IPS-15b (cell line): ENCODE results near the gene MRGPRE.

Experiments
- H3K27me3 ChIP-seq: one replicate; pipeline ENCODE4 v1.6.1; 2013; ENCODE audit warnings: low read length; ENCODE audit not compliant: control insufficient read depth, insufficient read depth
- H3K36me3 ChIP-seq: one replicate; pipeline ENCODE4 v1.6.1; 2013; ENCODE audit warnings: low read length; ENCODE audit not compliant: control insufficient read depth, insufficient read depth
- H3K4me1 ChIP-seq: one replicate; pipeline ENCODE4 v1.6.1; 2013; ENCODE audit warnings: mild to moderate bottlenecking, low read length; ENCODE audit not compliant: control insufficient read depth, insufficient read depth
- H3K4me3 ChIP-seq: one replicate; pipeline ENCODE4 v1.5.1; 2013; ENCODE audit warnings: low read depth, low read length
- H3K9ac ChIP-seq: one replicate; pipeline ENCODE4 v1.6.1; 2013; ENCODE audit warnings: low read depth, mild to moderate bottlenecking, low read length
- H3K9me3 ChIP-seq: one replicate; pipeline ENCODE4 v1.6.1; 2013; ENCODE audit warnings: mild to moderate bottlenecking, low read length; ENCODE audit not compliant: control insufficient read depth, insufficient read depth

The MRGPRE gene

GRCh38 chr11:3218483-3219280 lies 13.5 kb downstream of the MRGPRE start, which contains the start of gene MRGPRG:
TSS of gene MRGPRG (minus strand) at chr11:3218813. CDS start at chr11:3218813, 0 bp downstream.
- no peaks in the 10 kb centered on the region for H3K4me1 ChIP-seq
- no peak within 1 kb of the TSS for H3K4me3 ChIP-seq
- H3K36me3 ChIP-seq, result no peaks in the 10 kb centered on the region
- H3K9ac ChIP-seq, result no peak within 1 kb of the TSS
- no peaks in the 10 kb centered on the region for H3K9me3 ChIP-seq
- peaks cover 3% of the 10 kb centered on the region for H3K27me3 ChIP-seq

DNA sequence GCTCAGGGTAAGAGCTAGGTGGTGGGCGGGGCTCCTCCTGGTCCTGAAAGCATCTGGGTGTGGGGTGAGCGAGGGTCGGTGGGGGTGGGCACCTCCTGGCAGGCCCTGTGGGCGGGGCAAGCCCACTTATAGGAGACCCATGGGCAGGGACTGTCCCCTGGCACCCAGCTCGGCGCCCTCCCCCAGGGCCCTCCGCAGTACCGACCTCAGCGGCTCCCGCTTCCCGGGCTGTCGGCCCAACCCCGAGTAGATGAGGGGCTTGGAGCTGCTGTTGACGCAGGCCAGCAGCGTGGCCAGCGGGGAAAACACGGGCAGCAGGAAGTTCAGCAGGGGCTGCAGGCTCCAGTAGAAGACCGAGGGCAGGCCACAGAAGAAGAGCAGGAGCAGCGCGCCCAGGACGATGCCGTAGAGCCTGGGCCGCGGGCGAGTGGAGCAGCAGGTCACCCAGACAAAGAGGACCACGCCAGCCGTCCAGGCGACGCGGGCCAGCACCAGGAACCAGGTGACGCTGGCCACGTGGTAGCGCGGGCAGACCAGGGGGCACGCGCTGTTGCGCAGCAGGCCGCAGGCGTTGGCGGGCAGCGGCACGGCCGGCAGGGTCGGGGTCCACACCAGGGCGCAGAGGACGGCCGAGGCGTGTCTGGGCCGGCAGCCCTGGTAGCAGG lies 14.3 kb downstream of the MRGPRE start:
- H3K9ac ChIP-seq, result no peak overlapping the region
- no peak overlapping the region for H3K4me3 ChIP-seq
- H3K27me3 ChIP-seq, result peaks cover 3% of the 10 kb centered on the region
- H3K4me1 ChIP-seq, result no peaks in the 10 kb centered on the region
- H3K9me3 ChIP-seq, result no peaks in the 10 kb centered on the region
- H3K36me3 ChIP-seq, result no peaks in the 10 kb centered on the region

GRCh38 chr11:3216027-3216525 lies 16.1 kb downstream of the MRGPRE start:
- H3K36me3 ChIP-seq, result no peaks in the 10 kb centered on the region
- H3K4me3 ChIP-seq, result no peak overlapping the region
- peaks cover 3% of the 10 kb centered on the region for H3K27me3 ChIP-seq
- no peaks in the 10 kb centered on the region for H3K9me3 ChIP-seq
- no peak overlapping the region for H3K9ac ChIP-seq
- H3K4me1 ChIP-seq, result no peaks in the 10 kb centered on the region

DNA sequence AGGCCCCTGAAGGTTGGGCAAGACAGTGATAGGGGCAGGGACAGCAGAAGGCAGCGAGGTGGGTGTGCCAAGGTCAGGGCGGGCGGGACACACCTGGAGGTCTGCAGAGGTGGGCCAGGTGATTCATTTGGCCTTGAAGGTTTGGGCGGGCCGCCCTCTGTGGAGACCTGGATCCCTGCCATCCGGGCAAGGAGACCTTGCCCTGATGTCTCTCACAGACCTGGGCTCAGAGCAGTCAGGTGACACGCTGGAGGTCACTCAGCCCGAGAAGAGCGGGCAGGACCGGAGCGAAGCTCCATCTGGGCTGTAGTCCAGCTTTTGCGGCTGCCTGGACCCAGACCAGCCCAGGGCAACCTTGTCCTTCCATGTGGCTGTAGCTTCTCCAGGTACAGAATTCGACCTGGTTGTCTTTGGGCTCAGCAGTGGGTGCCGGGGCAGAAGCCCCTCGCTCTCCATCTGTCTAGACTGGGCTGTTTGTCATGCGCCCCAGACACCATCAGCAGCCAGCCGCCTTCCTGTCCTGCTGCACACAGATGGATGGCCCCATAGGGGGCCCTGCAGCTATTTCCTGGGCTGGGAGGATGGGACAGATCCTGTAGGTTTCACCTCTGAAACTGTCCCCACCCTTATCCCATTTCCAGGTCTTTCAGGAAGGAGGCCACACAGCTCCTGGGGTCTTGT lies 16.7 kb downstream of the MRGPRE start:
- Histone ChIP-seq H3K9ac (no peak overlapping the region), H3K36me3 (no peaks in the 10 kb centered on the region), H3K4me3 (no peak overlapping the region), H3K9me3 (no peaks in the 10 kb centered on the region), H3K4me1 (no peaks in the 10 kb centered on the region), H3K27me3 (peaks cover 3% of the 10 kb centered on the region)

GRCh38 chr11:3214420-3214699 lies 17.9 kb downstream of the MRGPRE start:
- Histone ChIP-seq H3K4me3 (no peak overlapping the region), H3K4me1 (no peaks in the 10 kb centered on the region), H3K9me3 (no peaks in the 10 kb centered on the region)

GRCh38 chr11:3213659-3214419 lies 18.4 kb downstream of the MRGPRE start:
- Histone ChIP-seq H3K4me1 (no peaks in the 10 kb centered on the region), H3K9ac (no peak overlapping the region), H3K27me3 (peaks cover 7% of the 10 kb centered on the region), H3K9me3 (no peaks in the 10 kb centered on the region), H3K4me3 (no peak overlapping the region), H3K36me3 (no peaks in the 10 kb centered on the region)

More at GRCh38 chr11:3214420-3214699, 17.9 kb downstream of the MRGPRE start:
- H3K36me3 ChIP-seq, result no peaks in the 10 kb centered on the region
- H3K9ac ChIP-seq, result no peak overlapping the region
- peaks cover 3% of the 10 kb centered on the region for H3K27me3 ChIP-seq

DNA sequence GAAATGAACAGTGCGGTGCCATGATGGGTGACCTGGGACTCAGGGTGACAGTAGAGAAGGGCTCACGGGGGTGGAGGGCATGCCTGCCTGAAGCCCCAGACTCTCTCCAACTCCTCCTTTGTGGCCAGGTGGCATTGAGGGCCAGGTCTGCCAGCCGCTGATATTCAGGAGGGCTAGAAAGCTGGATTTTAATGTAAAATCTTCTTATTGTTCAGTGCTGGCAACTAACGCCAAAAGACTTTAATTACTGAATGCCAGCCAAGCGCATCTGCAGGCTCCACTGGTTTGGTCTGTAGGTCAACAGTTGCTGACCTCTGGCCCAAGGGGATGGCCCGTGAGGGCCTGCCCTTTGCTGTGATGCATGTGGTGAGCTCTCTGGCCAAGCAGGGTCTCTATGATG lies 23.9 kb downstream of the MRGPRE start:
- Histone ChIP-seq H3K4me3 (no peak overlapping the region), H3K9ac (no peak overlapping the region), H3K4me1 (no peaks in the 10 kb centered on the region), H3K27me3 (peaks cover 19% of the 10 kb centered on the region), H3K36me3 (no peaks in the 10 kb centered on the region), H3K9me3 (no peaks in the 10 kb centered on the region)

- no peaks in the 10 kb centered on the region for H3K36me3 ChIP-seq
- H3K4me1 ChIP-seq, result no peaks in the 10 kb centered on the region
- peaks cover 23% of the 10 kb centered on the region for H3K27me3 ChIP-seq
- H3K9me3 ChIP-seq, result no peaks in the 10 kb centered on the region
- H3K4me3 ChIP-seq, result no peak overlapping the region
- no peak overlapping the region for H3K9ac ChIP-seq
Observed at GRCh38 chr11:3207526-3208189, 24.6 kb downstream of the MRGPRE start.

DNA sequence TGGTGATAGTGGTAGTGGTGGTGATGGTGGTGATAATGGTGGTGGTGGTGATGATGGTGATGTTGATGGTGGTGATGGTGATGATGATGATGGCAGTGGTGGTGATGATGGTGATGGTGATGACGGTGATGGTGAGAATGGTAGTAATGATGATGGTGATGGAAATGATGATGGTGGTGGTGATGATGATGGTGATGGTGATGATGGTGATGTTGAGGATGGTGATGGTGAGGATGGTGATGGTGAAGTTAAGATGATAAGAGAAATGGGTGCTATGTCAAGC lies 25.4 kb downstream of the MRGPRE start:
- H3K36me3 ChIP-seq, result no peaks in the 10 kb centered on the region
- no peaks in the 10 kb centered on the region for H3K4me1 ChIP-seq
- no peak overlapping the region for H3K9ac ChIP-seq
- H3K4me3 ChIP-seq, result no peak overlapping the region
- H3K9me3 ChIP-seq, result no peaks in the 10 kb centered on the region
- H3K27me3 ChIP-seq, result peaks cover 30% of the 10 kb centered on the region

GRCh38 chr11:3206156-3206921 lies 25.9 kb downstream of the MRGPRE start:
- Histone ChIP-seq H3K9ac (no peak overlapping the region), H3K27me3 (peaks cover 32% of the 10 kb centered on the region), H3K9me3 (no peaks in the 10 kb centered on the region), H3K4me3 (no peak overlapping the region), H3K4me1 (no peaks in the 10 kb centered on the region), H3K36me3 (no peaks in the 10 kb centered on the region)
